ENCODE measurements around the gene ENOX1.

Gene ENOX1

GRCh38 chr13:43269037-43269481, 517.7 kb downstream of the ENOX1 start:
- in situ Hi-C loops (cut with HindIII; ENCODE audit: low sequenced_read_pairs), result no loop called here

GRCh38 chr13:43268632-43269031, 518.1 kb downstream of the ENOX1 start:
- in situ Hi-C loops (cut with HindIII; ENCODE audit: low sequenced_read_pairs), result no loop called here

- in situ Hi-C loops (cut with HindIII; ENCODE audit: low sequenced_read_pairs), result no loop called here
Observed at GRCh38 chr13:43267916-43268315, 518.9 kb downstream of the ENOX1 start.

- in situ Hi-C loops (cut with HindIII; ENCODE audit: low sequenced_read_pairs), result no loop called here
Observed at GRCh38 chr13:43266936-43267615, 519.7 kb downstream of the ENOX1 start.

- in situ Hi-C loops (cut with HindIII; ENCODE audit: low sequenced_read_pairs), result no loop called here
Observed at GRCh38 chr13:43265028-43265427, 521.7 kb downstream of the ENOX1 start.

- in situ Hi-C loops (cut with HindIII; ENCODE audit: low sequenced_read_pairs), result no loop called here
Observed at GRCh38 chr13:43264458-43264857, 522.3 kb downstream of the ENOX1 start.

- in situ Hi-C loops (cut with HindIII; ENCODE audit: low sequenced_read_pairs), result no loop called here
Observed at GRCh38 chr13:43263047-43263446, 523.7 kb downstream of the ENOX1 start.

GRCh38 chr13:43260999-43261398, 525.8 kb downstream of the ENOX1 start:
- in situ Hi-C loops (cut with HindIII; ENCODE audit: low sequenced_read_pairs), result no loop called here

GRCh38 chr13:43258771-43259170, 528.0 kb downstream of the ENOX1 start:
- in situ Hi-C loops (cut with HindIII; ENCODE audit: low sequenced_read_pairs), result no loop called here

- in situ Hi-C loops (cut with HindIII; ENCODE audit: low sequenced_read_pairs), result no loop called here
Observed at GRCh38 chr13:43257765-43258164, 529.0 kb downstream of the ENOX1 start.

GRCh38 chr13:43251961-43252360, 534.8 kb downstream of the ENOX1 start:
- in situ Hi-C loops (cut with HindIII; ENCODE audit: low sequenced_read_pairs), result no loop called here

- in situ Hi-C loops (cut with HindIII; ENCODE audit: low sequenced_read_pairs), result no loop called here
Observed at GRCh38 chr13:43246382-43246781, 540.4 kb downstream of the ENOX1 start.

GRCh38 chr13:43245374-43245964, 541.3 kb downstream of the ENOX1 start:
- in situ Hi-C loops (cut with HindIII; ENCODE audit: low sequenced_read_pairs), result no loop called here

GRCh38 chr13:43244481-43244880, 542.3 kb downstream of the ENOX1 start:
- in situ Hi-C loops (cut with HindIII; ENCODE audit: low sequenced_read_pairs), result no loop called here

GRCh38 chr13:43243711-43244110, 543.1 kb downstream of the ENOX1 start:
- in situ Hi-C loops (cut with HindIII; ENCODE audit: low sequenced_read_pairs), result no loop called here

- in situ Hi-C loops (cut with HindIII; ENCODE audit: low sequenced_read_pairs), result no loop called here
Observed at GRCh38 chr13:43242040-43242439, 544.7 kb downstream of the ENOX1 start.

GRCh38 chr13:43240278-43240677, 546.5 kb downstream of the ENOX1 start:
- in situ Hi-C loops (cut with HindIII; ENCODE audit: low sequenced_read_pairs), result no loop called here

- in situ Hi-C loops (cut with HindIII; ENCODE audit: low sequenced_read_pairs), result no loop called here
Observed at GRCh38 chr13:43239275-43239840, 547.4 kb downstream of the ENOX1 start.

GRCh38 chr13:43238341-43239083, 548.3 kb downstream of the ENOX1 start:
- in situ Hi-C loops (cut with HindIII; ENCODE audit: low sequenced_read_pairs), result no loop called here

- in situ Hi-C loops (cut with HindIII; ENCODE audit: low sequenced_read_pairs), result no loop called here
Observed at GRCh38 chr13:43237616-43238015, 549.2 kb downstream of the ENOX1 start.

- in situ Hi-C loops (cut with HindIII; ENCODE audit: low sequenced_read_pairs), result no loop called here
Observed at GRCh38 chr13:43235028-43235427, 551.7 kb downstream of the ENOX1 start.

- in situ Hi-C loops (cut with HindIII; ENCODE audit: low sequenced_read_pairs), result no loop called here
Observed at GRCh38 chr13:43232873-43233265, 553.9 kb downstream of the ENOX1 start.

Data from DLD1 (cell line).